SK-N-SH (cell line): ENCODE data around the gene ZNF580. TPM values are rescaled to one million over a fixed set of nuclear protein-coding genes. Genes with fewer than 3 reads are reported as not detected.

Source experiments
- ELF1 ChIP-seq: IDR thresholded peaks from 2 replicates; pipeline ENCODE4 v1.4.0; 2012
- FOSL2 ChIP-seq: IDR thresholded peaks from 2 replicates; pipeline ENCODE4 v1.4.0; 2012; ENCODE audit warnings: low read depth, mild to moderate bottlenecking, moderate library complexity, borderline replicate concordance
- FOXM1 ChIP-seq: IDR thresholded peaks from 2 replicates; pipeline ENCODE4 v1.4.0; 2012; ENCODE audit warnings: low read depth, mild to moderate bottlenecking
- GABPA ChIP-seq: IDR thresholded peaks from 2 replicates; pipeline ENCODE4 v1.4.0; 2012; ENCODE audit warnings: low read depth, mild to moderate bottlenecking
- SMC3 ChIP-seq: IDR thresholded peaks from 2 replicates; pipeline ENCODE4 v1.6.1; 2012; ENCODE audit warnings: low read depth, low read length, improper control_type of control experiment
- polyA plus RNA-seq, 3 experiments: library from polyadenylated mRNA; depleted of rRNA; stranded (reverse); fragments of >200 nt; gene quantifications; 2 replicates each; pipeline ENCODE4 v1.2.3, GENCODE V29; 2012
- TF ChIP-seq, protein P1 (sequence below): IDR thresholded peaks from 2 replicates; pipeline ENCODE4 v1.4.0; 2012; ENCODE audit warnings: low read depth, borderline replicate concordance
- TF ChIP-seq, protein P2 (sequence below): fragments of 200-600 bp; sonication (generic); IDR thresholded peaks from 2 replicates; pipeline ENCODE4 v1.6.1; 2017; ENCODE audit warnings: antibody characterized with exemption, mild to moderate bottlenecking, moderate library complexity
- TF ChIP-seq, protein P3 (sequence below): IDR thresholded peaks from 2 replicates; pipeline ENCODE4; 2012
- TF ChIP-seq, protein P4 (sequence below): IDR thresholded peaks from 2 replicates; pipeline ENCODE4 v1.6.1; 2012; ENCODE audit warnings: mild to moderate bottlenecking, low read depth, low read length, moderate library complexity
- TF ChIP-seq, protein P5 (sequence below): fragments of 150-350 bp; IDR thresholded peaks from 2 replicates; pipeline ENCODE4 v1.6.1; 2016; ENCODE audit warnings: mild to moderate bottlenecking, low read depth, low read length

ZNF580 gene
- polyA plus RNA-seq, 1 of the 3 experiments (the other 2 are of a cell fraction), result 21.9 TPM

DNA sequence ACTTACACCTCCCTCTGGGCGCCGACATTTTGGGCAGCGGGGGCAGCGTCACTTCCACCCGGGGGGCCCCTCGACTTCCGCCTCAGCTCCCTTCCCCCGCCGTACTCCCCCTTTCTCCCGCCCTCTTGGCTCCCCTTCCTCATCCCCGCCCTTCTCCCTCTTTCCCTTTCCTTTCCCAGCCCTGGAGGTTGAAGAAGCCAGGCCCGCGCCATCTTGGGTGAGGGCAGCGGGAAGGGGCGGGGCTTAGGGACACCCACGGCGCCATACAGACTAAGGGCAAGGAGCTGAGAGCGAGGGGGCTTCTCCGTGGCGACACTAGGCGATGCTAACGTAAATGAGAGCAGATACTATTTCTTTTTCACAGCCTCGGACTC, 41.3 kb upstream of the ZNF580 start, which contains the start of gene FIZ1 (continued):
- TF ChIP-seq SMC3 (no peak), FOXM1 (no peak), FOSL2 (no peak), ELF1 (peak; percentile 87), GABPA (peak; percentile 89)
- TF ChIP-seq, protein P1, sequence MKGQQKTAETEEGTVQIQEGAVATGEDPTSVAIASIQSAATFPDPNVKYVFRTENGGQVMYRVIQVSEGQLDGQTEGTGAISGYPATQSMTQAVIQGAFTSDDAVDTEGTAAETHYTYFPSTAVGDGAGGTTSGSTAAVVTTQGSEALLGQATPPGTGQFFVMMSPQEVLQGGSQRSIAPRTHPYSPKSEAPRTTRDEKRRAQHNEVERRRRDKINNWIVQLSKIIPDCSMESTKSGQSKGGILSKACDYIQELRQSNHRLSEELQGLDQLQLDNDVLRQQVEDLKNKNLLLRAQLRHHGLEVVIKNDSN, result no peak
- TF ChIP-seq, protein P2, sequence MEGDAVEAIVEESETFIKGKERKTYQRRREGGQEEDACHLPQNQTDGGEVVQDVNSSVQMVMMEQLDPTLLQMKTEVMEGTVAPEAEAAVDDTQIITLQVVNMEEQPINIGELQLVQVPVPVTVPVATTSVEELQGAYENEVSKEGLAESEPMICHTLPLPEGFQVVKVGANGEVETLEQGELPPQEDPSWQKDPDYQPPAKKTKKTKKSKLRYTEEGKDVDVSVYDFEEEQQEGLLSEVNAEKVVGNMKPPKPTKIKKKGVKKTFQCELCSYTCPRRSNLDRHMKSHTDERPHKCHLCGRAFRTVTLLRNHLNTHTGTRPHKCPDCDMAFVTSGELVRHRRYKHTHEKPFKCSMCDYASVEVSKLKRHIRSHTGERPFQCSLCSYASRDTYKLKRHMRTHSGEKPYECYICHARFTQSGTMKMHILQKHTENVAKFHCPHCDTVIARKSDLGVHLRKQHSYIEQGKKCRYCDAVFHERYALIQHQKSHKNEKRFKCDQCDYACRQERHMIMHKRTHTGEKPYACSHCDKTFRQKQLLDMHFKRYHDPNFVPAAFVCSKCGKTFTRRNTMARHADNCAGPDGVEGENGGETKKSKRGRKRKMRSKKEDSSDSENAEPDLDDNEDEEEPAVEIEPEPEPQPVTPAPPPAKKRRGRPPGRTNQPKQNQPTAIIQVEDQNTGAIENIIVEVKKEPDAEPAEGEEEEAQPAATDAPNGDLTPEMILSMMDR, result no peak
- TF ChIP-seq, protein P3, sequence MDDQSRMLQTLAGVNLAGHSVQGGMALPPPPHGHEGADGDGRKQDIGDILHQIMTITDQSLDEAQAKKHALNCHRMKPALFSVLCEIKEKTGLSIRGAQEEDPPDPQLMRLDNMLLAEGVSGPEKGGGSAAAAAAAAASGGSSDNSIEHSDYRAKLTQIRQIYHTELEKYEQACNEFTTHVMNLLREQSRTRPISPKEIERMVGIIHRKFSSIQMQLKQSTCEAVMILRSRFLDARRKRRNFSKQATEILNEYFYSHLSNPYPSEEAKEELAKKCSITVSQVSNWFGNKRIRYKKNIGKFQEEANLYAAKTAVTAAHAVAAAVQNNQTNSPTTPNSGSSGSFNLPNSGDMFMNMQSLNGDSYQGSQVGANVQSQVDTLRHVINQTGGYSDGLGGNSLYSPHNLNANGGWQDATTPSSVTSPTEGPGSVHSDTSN, result no peak
- TF ChIP-seq, protein P4, sequence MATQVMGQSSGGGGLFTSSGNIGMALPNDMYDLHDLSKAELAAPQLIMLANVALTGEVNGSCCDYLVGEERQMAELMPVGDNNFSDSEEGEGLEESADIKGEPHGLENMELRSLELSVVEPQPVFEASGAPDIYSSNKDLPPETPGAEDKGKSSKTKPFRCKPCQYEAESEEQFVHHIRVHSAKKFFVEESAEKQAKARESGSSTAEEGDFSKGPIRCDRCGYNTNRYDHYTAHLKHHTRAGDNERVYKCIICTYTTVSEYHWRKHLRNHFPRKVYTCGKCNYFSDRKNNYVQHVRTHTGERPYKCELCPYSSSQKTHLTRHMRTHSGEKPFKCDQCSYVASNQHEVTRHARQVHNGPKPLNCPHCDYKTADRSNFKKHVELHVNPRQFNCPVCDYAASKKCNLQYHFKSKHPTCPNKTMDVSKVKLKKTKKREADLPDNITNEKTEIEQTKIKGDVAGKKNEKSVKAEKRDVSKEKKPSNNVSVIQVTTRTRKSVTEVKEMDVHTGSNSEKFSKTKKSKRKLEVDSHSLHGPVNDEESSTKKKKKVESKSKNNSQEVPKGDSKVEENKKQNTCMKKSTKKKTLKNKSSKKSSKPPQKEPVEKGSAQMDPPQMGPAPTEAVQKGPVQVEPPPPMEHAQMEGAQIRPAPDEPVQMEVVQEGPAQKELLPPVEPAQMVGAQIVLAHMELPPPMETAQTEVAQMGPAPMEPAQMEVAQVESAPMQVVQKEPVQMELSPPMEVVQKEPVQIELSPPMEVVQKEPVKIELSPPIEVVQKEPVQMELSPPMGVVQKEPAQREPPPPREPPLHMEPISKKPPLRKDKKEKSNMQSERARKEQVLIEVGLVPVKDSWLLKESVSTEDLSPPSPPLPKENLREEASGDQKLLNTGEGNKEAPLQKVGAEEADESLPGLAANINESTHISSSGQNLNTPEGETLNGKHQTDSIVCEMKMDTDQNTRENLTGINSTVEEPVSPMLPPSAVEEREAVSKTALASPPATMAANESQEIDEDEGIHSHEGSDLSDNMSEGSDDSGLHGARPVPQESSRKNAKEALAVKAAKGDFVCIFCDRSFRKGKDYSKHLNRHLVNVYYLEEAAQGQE, result 0 out of 2 replicates have a peak, but pooled peaks have one; percentile 41
- TF ChIP-seq, protein P5, sequence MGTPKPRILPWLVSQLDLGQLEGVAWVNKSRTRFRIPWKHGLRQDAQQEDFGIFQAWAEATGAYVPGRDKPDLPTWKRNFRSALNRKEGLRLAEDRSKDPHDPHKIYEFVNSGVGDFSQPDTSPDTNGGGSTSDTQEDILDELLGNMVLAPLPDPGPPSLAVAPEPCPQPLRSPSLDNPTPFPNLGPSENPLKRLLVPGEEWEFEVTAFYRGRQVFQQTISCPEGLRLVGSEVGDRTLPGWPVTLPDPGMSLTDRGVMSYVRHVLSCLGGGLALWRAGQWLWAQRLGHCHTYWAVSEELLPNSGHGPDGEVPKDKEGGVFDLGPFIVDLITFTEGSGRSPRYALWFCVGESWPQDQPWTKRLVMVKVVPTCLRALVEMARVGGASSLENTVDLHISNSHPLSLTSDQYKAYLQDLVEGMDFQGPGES, result no peak
